Caco-2 (cell line): ENCODE data around the gene PDRG1. TPM values are rescaled to one million over a fixed set of nuclear protein-coding genes. Genes with fewer than 3 reads are reported as not detected.

Experiments
- BruUV-seq: library from RNA; stranded (reverse); fragments of 400-500 nt; replicated peaks from 2 replicates; lab custom pipeline; 2021; lab: Mats Ljungman, UMichigan
- CTCF ChIA-PET: fragments of 300-600 bp; sonication (Branson Sonifier 250); formaldehyde crosslinking; loops from one replicate; lab custom pipeline; 2022; ENCODE audit warnings: antibody characterized with exemption; lab: Charles Lee
- POLR2A ChIA-PET: fragments of 300-600 bp; sonication (Branson Sonifier 250); formaldehyde crosslinking; loops from one replicate; lab custom pipeline; 2022; ENCODE audit warnings: antibody characterized with exemption; lab: Charles Lee
- DNase-seq, 2 experiments: peaks; one replicate each; pipeline versions ENCODE4 v3.0.0 to v3.0.0-alpha.2; 2020 to 2022
- H3K27me3 ChIP-seq: replicated peaks from 2 replicates; pipeline ENCODE4 v1.6.0; 2011; ENCODE audit warnings: low read length; ENCODE audit not compliant: control insufficient read depth, insufficient read depth
- H3K36me3 ChIP-seq: 2 replicates; pipeline ENCODE4 v1.5.1; 2011; ENCODE audit warnings: low read length; ENCODE audit not compliant: control insufficient read depth, insufficient read depth
- H3K4me1 ChIP-seq: fragments of 250-450 bp; sonication (Bioruptor Pico); 2 replicates; pipeline ENCODE4 v1.5.1; 2020; ENCODE audit warnings: mild to moderate bottlenecking
- H3K4me3 ChIP-seq: 2 replicates; pipeline ENCODE4 v1.5.1; 2011; ENCODE audit warnings: low read depth, mild to moderate bottlenecking, control low read depth, low read length
- H3K9me3 ChIP-seq: fragments of 250-450 bp; sonication (Bioruptor Pico); 2 replicates; pipeline ENCODE4 v1.5.1; 2020; ENCODE audit warnings: mild to moderate bottlenecking, moderate library complexity
- H3K27ac Mint-ChIP-seq: one replicate; pipeline ENCODE4 v1.8.0; 2022; ENCODE audit warnings: mixed read lengths; ENCODE audit not compliant: unreplicated experiment
- H3K27me3 Mint-ChIP-seq: one replicate; pipeline ENCODE4 v1.8.0; 2022; ENCODE audit warnings: mixed read lengths; ENCODE audit not compliant: insufficient read depth, unreplicated experiment
- H3K36me3 Mint-ChIP-seq: one replicate; pipeline ENCODE4 v1.8.0; 2022; ENCODE audit warnings: mild to moderate bottlenecking, mixed read lengths; ENCODE audit not compliant: insufficient read depth, unreplicated experiment
- H3K4me1 Mint-ChIP-seq: one replicate; pipeline ENCODE4 v1.8.0; 2022; ENCODE audit warnings: low read depth, mixed read lengths; ENCODE audit not compliant: unreplicated experiment
- H3K4me3 Mint-ChIP-seq: one replicate; pipeline ENCODE4 v1.8.0; 2022; ENCODE audit warnings: mild to moderate bottlenecking, moderate library complexity, mixed read lengths; ENCODE audit not compliant: unreplicated experiment
- H3K9me3 Mint-ChIP-seq: one replicate; pipeline ENCODE4 v1.8.0; 2022; ENCODE audit warnings: mixed read lengths; ENCODE audit not compliant: unreplicated experiment
- CTCF ChIP-seq, 2 experiments: fragments of 200-600 bp in 1 of 2; IDR thresholded peaks; 1 replicate in 1 of 2; 2 replicates in 1 of 2; pipeline versions ENCODE4 v1.5.1 to v1.8.0; 2011 to 2022; ENCODE audit warnings: antibody characterized with exemption in 1 of 2, control low read depth in 1 of 2, inconsistent platforms in 1 of 2, low read depth in 1 of 2, low read length in 1 of 2, mild to moderate bottlenecking in 1 of 2, moderate library complexity in 1 of 2; ENCODE audit not compliant: insufficient read depth in 1 of 2, severe bottlenecking in 1 of 2, unreplicated experiment in 1 of 2
- intact Hi-C: fragments of 100-400 bp; cut with micrococcal nuclease; formaldehyde crosslinking; loops from one replicate; pipeline ENCODE4 v1.10.0; 2022; ENCODE audit not compliant: unreplicated experiment
- total RNA-seq: library from RNA; stranded (reverse); gene quantifications from 2 replicates; pipeline ENCODE4 v1.2.3, GENCODE V29; 2022

Gene PDRG1
- total RNA-seq, 1 experiment from 2014 or later, result 56.8 TPM

- Histone ChIP-seq H3K4me1 (no peaks in the 10 kb centered on the region), H3K9me3 (no peaks in the 10 kb centered on the region), H3K4me3 (no peak overlapping the region), H3K36me3 (no peaks in the 10 kb centered on the region), H3K27me3 (no peaks in the 10 kb centered on the region)
- ChIA-PET POLR2A (interaction anchor here (0.6 kb wide), 1 partner anchor 110 kb away, joined by 3 read pairs; no protein-coding TSS in a partner anchor), CTCF (interaction anchor here (0.6 to 1.4 kb wide), 3 partner anchors 44 to 129 kb away, joined by 4 to 9 read pairs (median 5); partner anchors contain the start of gene PDRG1)
- peaks cover under 1% of the 10 kb centered on the region for H3K4me1 Mint-ChIP-seq
- H3K9me3 Mint-ChIP-seq, result no peaks in the 10 kb centered on the region
- BruUV-seq, result no TSS peak
- no peak overlapping the region for H3K27ac Mint-ChIP-seq
- no peak overlapping the region for H3K4me3 Mint-ChIP-seq
- H3K36me3 Mint-ChIP-seq, result no peaks in the 10 kb centered on the region
- H3K27me3 Mint-ChIP-seq, result peaks cover 5% of the 10 kb centered on the region
- intact Hi-C loops, result no loop called here
- no peak for TF ChIP-seq CTCF (IDR thresholded peaks at IDR 0.05; ENCODE audit: insufficient read depth in 1 of 2, low read depth in 1 of 2, low read length in 1 of 2, severe bottlenecking in 1 of 2, unreplicated experiment in 1 of 2)
- DNase-seq, result peak in 1 of 2 experiments; percentile 39
These were observed 43.4 kb downstream of the PDRG1 start for GRCh38 chr20:31908424-31908823.

GRCh38 chr20:31908016-31908415 lies 43.8 kb downstream of the PDRG1 start:
- intact Hi-C loops, result no loop called here
- Mint-ChIP-seq H3K27ac (no peak overlapping the region), H3K4me3 (no peak overlapping the region), H3K36me3 (no peaks in the 10 kb centered on the region), H3K27me3 (peaks cover 7% of the 10 kb centered on the region), H3K9me3 (no peaks in the 10 kb centered on the region), H3K4me1 (no peaks in the 10 kb centered on the region)
- ChIA-PET POLR2A (no interaction called here), CTCF (no interaction called here)
- H3K4me1 ChIP-seq, result no peaks in the 10 kb centered on the region
- DNase-seq, result no peak
- BruUV-seq, result no TSS peak
- no peaks in the 10 kb centered on the region for H3K27me3 ChIP-seq
- TF ChIP-seq CTCF (IDR thresholded peaks at IDR 0.05; ENCODE audit: insufficient read depth in 1 of 2, low read depth in 1 of 2, low read length in 1 of 2, severe bottlenecking in 1 of 2, unreplicated experiment in 1 of 2), result no peak
- no peaks in the 10 kb centered on the region for H3K9me3 ChIP-seq
- no peaks in the 10 kb centered on the region for H3K36me3 ChIP-seq
- H3K4me3 ChIP-seq, result no peak overlapping the region

GRCh38 chr20:31907046-31907445 lies 44.8 kb downstream of the PDRG1 start:
- no peak overlapping the region for H3K27ac Mint-ChIP-seq
- no peaks in the 10 kb centered on the region for H3K9me3 ChIP-seq
- H3K9me3 Mint-ChIP-seq, result no peaks in the 10 kb centered on the region
- H3K4me1 Mint-ChIP-seq, result no peaks in the 10 kb centered on the region
- no peaks in the 10 kb centered on the region for H3K4me1 ChIP-seq
- no peaks in the 10 kb centered on the region for H3K27me3 ChIP-seq
- no peak overlapping the region for H3K4me3 Mint-ChIP-seq
- ChIA-PET CTCF (no interaction called here), POLR2A (no interaction called here)
- no peaks in the 10 kb centered on the region for H3K36me3 Mint-ChIP-seq
- H3K4me3 ChIP-seq, result no peak overlapping the region
- H3K27me3 Mint-ChIP-seq, result peaks cover 7% of the 10 kb centered on the region
- no peak for TF ChIP-seq CTCF (IDR thresholded peaks at IDR 0.05; ENCODE audit: insufficient read depth in 1 of 2, low read depth in 1 of 2, low read length in 1 of 2, severe bottlenecking in 1 of 2, unreplicated experiment in 1 of 2)
- intact Hi-C loops, result no loop called here
- BruUV-seq, result no TSS peak
- no peaks in the 10 kb centered on the region for H3K36me3 ChIP-seq
- DNase-seq, result no peak
